Measurements from ENCODE around the gene MRPS34.

DNA sequence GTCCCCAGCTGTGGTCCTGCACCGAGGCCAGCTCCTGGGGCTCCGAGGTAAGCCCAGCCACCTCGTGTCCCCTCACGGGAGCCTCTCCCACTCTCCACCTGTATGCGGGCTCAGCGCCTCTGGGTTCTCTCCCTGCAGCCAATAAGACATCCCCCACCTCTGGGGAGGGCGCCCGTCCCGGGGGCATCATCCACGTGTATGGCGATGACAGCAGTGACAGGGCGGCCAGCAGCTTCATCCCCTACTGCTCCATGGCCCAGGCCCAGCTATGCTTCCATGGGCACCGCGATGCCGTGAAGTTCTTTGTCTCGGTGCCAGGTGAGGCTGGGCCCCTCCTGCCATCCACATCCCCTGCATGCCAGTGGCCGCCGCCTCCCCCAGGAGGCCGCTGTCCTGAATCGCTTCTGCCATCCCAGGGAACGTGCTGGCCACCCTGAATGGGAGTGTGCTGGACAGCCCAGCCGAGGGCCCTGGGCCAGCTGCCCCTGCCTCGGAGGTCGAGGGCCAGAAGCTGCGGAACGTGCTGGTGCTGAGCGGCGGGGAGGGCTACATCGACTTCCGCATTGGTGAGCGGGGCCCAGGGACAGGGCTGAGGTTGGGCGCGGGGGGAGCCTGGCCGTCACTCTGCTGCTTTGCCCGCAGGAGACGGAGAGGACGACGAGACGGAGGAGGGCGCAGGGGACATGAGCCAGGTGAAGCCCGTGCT, 4.7 kb downstream of the MRPS34 start:
- TF ChIP-seq, protein P1, sequence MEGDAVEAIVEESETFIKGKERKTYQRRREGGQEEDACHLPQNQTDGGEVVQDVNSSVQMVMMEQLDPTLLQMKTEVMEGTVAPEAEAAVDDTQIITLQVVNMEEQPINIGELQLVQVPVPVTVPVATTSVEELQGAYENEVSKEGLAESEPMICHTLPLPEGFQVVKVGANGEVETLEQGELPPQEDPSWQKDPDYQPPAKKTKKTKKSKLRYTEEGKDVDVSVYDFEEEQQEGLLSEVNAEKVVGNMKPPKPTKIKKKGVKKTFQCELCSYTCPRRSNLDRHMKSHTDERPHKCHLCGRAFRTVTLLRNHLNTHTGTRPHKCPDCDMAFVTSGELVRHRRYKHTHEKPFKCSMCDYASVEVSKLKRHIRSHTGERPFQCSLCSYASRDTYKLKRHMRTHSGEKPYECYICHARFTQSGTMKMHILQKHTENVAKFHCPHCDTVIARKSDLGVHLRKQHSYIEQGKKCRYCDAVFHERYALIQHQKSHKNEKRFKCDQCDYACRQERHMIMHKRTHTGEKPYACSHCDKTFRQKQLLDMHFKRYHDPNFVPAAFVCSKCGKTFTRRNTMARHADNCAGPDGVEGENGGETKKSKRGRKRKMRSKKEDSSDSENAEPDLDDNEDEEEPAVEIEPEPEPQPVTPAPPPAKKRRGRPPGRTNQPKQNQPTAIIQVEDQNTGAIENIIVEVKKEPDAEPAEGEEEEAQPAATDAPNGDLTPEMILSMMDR (IDR thresholded peaks at IDR 0.05): no peak
- no peak for TF ChIP-seq POLR2A (IDR thresholded peaks at IDR 0.05)
